ENCODE measurements around the gene LPIN1.

DNA sequence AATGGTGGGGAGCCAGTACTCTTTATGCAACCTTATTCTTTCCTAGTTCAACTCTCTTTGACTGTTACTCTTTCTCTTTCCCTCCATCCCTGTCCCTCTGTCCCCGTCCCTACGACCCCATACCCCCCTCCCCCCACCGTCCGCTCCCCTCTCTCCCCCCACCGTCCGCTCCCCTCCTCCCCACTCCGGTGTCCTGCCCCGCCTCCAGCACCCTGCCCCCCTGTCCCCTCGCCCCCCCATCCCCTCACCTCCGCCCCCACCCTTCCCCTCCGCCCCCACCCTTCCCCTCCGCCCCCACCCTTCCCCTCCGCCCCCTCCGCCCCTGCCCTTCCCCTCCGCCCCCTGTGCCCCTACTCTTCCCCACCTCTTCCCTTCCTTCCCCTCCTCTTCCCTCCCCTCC lies 128.4 kb downstream of the LPIN1 start:
- TF ChIP-seq, protein P1, sequence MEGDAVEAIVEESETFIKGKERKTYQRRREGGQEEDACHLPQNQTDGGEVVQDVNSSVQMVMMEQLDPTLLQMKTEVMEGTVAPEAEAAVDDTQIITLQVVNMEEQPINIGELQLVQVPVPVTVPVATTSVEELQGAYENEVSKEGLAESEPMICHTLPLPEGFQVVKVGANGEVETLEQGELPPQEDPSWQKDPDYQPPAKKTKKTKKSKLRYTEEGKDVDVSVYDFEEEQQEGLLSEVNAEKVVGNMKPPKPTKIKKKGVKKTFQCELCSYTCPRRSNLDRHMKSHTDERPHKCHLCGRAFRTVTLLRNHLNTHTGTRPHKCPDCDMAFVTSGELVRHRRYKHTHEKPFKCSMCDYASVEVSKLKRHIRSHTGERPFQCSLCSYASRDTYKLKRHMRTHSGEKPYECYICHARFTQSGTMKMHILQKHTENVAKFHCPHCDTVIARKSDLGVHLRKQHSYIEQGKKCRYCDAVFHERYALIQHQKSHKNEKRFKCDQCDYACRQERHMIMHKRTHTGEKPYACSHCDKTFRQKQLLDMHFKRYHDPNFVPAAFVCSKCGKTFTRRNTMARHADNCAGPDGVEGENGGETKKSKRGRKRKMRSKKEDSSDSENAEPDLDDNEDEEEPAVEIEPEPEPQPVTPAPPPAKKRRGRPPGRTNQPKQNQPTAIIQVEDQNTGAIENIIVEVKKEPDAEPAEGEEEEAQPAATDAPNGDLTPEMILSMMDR (IDR thresholded peaks at IDR 0.05) = no peak
- no peak for TF ChIP-seq EZH2 (IDR thresholded peaks at IDR 0.05; ENCODE audit: borderline replicate concordance, insufficient read depth, low read depth, low read length, poor library complexity, severe bottlenecking)

Data from B cell (primary cell).